HG03521 (cell line): Measurements from ENCODE around the gene LUZP2.

Experiments used
- ATAC-seq: cut with Tn5 transposase; IDR thresholded peaks from one replicate; pipeline ENCODE4 v1.9.1; 2021; ENCODE audit warnings: mild to moderate bottlenecking, moderate library complexity; ENCODE audit not compliant: unreplicated experiment

LUZP2 gene

GRCh38 chr11:24628224-24628776 is 131.4 kb downstream of the LUZP2 start:
- no peak for ATAC-seq

GRCh38 chr11:24634606-24635160 is 137.8 kb downstream of the LUZP2 start:
- no peak for ATAC-seq

GRCh38 chr11:24635588-24636290 is 138.9 kb downstream of the LUZP2 start:
- no peak for ATAC-seq

- no peak for ATAC-seq
Measured at GRCh38 chr11:24636291-24636629, 139.4 kb downstream of the LUZP2 start.

- ATAC-seq: no peak
Measured at GRCh38 chr11:24637520-24637919, 140.7 kb downstream of the LUZP2 start.

- no peak for ATAC-seq
Measured at GRCh38 chr11:24642648-24643047, 145.8 kb downstream of the LUZP2 start.

- no peak for ATAC-seq
Measured at GRCh38 chr11:24645563-24645962, 148.7 kb downstream of the LUZP2 start.

GRCh38 chr11:24651873-24652272 is 155.0 kb downstream of the LUZP2 start:
- ATAC-seq: no peak

- no peak for ATAC-seq
Measured at GRCh38 chr11:24653901-24654300, 157.0 kb downstream of the LUZP2 start.

GRCh38 chr11:24661331-24661730 is 164.5 kb downstream of the LUZP2 start:
- ATAC-seq: no peak

GRCh38 chr11:24664399-24664798 is 167.5 kb downstream of the LUZP2 start:
- ATAC-seq: no peak

- no peak for ATAC-seq
Measured at GRCh38 chr11:24667353-24667968, 170.6 kb downstream of the LUZP2 start.

GRCh38 chr11:24678703-24679348 is 182.0 kb downstream of the LUZP2 start:
- no peak for ATAC-seq

- no peak for ATAC-seq
Measured at GRCh38 chr11:24679821-24680351, 183.0 kb downstream of the LUZP2 start.

GRCh38 chr11:24683583-24683982 is 186.7 kb downstream of the LUZP2 start:
- ATAC-seq: no peak

GRCh38 chr11:24685821-24686220 is 189.0 kb downstream of the LUZP2 start:
- ATAC-seq: no peak

- ATAC-seq: no peak
Measured at GRCh38 chr11:24687531-24688147, 190.8 kb downstream of the LUZP2 start.

GRCh38 chr11:24688981-24689380 is 192.1 kb downstream of the LUZP2 start:
- no peak for ATAC-seq

GRCh38 chr11:24697522-24698111 is 200.8 kb downstream of the LUZP2 start:
- ATAC-seq: no peak

- no peak for ATAC-seq
Measured at GRCh38 chr11:24704716-24705115, 207.9 kb downstream of the LUZP2 start.

- no peak for ATAC-seq
Measured at GRCh38 chr11:24705474-24705873, 208.6 kb downstream of the LUZP2 start.
